ENCODE results near the gene LRRC10B. TPM values are rescaled to one million over a fixed set of nuclear protein-coding genes. Genes with fewer than 3 reads are reported as not detected.

The LRRC10B gene
- total and polyA plus RNA-seq, 2 of the 8 experiments (the other 6 are each of a cell fraction or from before 2014, with no cell fraction given), result 0.47 to 0.71 TPM

- TF ChIP-seq KDM1A (IDR thresholded peaks at IDR 0.05; ENCODE audit: borderline replicate concordance, low read length), result no peak
- TF ChIP-seq PHF8 (conservative IDR thresholded peaks at IDR 0.05; ENCODE audit: low read depth, low read length), result no peak
- TF ChIP-seq MAX (IDR thresholded peaks at IDR 0.05), result no peak
Observed at GRCh38 chr11:61491736-61492395, 16.7 kb upstream of the LRRC10B start (continued).
